ENCODE data around the gene UNC50. TPM values are rescaled to one million over a fixed set of nuclear protein-coding genes. Genes with fewer than 3 reads are reported as not detected.

UNC50 gene
- total and polyA plus RNA-seq, 3 experiments from 2014 or later = 41.8 to 53.1 (median 42.4) TPM

- no peak overlapping the region for H3K27ac ChIP-seq (ENCODE audit: low read depth, low read length)
- Mint-ChIP-seq H3K4me1 (peaks cover 46 to 50% (median 47%) of the 10 kb centered on the region in 3 donors), H3K9me3 (no peaks in the 10 kb centered on the region), H3K4me3 (peak overlapping the region in 2 of 7 donors; percentile 28 to 94), H3K36me3 (peaks cover 0 to 56% (median 0%) of the 10 kb centered on the region in 3 donors), H3K27me3 (no peaks in the 10 kb centered on the region), H3K27ac (peak overlapping the region; percentile 59 to 96 (median 94))
- no peaks in the 10 kb centered on the region for H3K27me3 ChIP-seq (ENCODE audit: insufficient read depth, low read length, poor library complexity, severe bottlenecking)
- H3K4me1 ChIP-seq (ENCODE audit: insufficient read depth, low read length) = peaks cover 30% of the 10 kb centered on the region
- H3K9me3 ChIP-seq (ENCODE audit: low read length) = no peaks in the 10 kb centered on the region
- CTCF ChIA-PET = no interaction called here
- POLR2A ChIA-PET = interaction anchor here (0.5 to 0.9 kb wide), 2 partner anchors 124 to 537 kb away, joined by 3 to 4 read pairs; no protein-coding TSS in a partner anchor
- no peak overlapping the region for H3K4me3 ChIP-seq (ENCODE audit: low read length)
- no peak for DNase-seq
- peaks cover 7% of the 10 kb centered on the region for H3K36me3 ChIP-seq (ENCODE audit: insufficient read depth, low read length)
Measured at GRCh38 chr2:98605076-98605475, 3.3 kb upstream of the UNC50 start.

GRCh38 chr2:98606431-98606830 is 2.0 kb upstream of the UNC50 start:
- Histone ChIP-seq H3K36me3 (ENCODE audit: insufficient read depth, low read length) (peaks cover 4% of the 10 kb centered on the region), H3K27ac (ENCODE audit: low read depth, low read length) (no peak overlapping the region), H3K27me3 (ENCODE audit: insufficient read depth, low read length, poor library complexity, severe bottlenecking) (no peaks in the 10 kb centered on the region), H3K4me1 (ENCODE audit: insufficient read depth, low read length) (peaks cover 43% of the 10 kb centered on the region), H3K4me3 (ENCODE audit: low read length) (no peak overlapping the region), H3K9me3 (ENCODE audit: low read length) (no peaks in the 10 kb centered on the region)
- no peak for DNase-seq
- H3K4me3 Mint-ChIP-seq = peak overlapping the region; percentile 1 to 94 (median 87)
- peaks cover 59 to 64% (median 60%) of the 10 kb centered on the region in 3 donors for H3K4me1 Mint-ChIP-seq
- ChIA-PET CTCF (interaction anchor here (1.7 kb wide), 1 partner anchor 231 kb away, joined by 4 read pairs; no protein-coding TSS in a partner anchor), POLR2A (interaction anchor here (1.2 kb wide), 1 partner anchor 160 kb away, joined by 3 read pairs; no protein-coding TSS in a partner anchor)
- peaks cover 0 to 55% (median 4%) of the 10 kb centered on the region in 3 donors for H3K36me3 Mint-ChIP-seq
- H3K9me3 Mint-ChIP-seq = no peaks in the 10 kb centered on the region
- no peaks in the 10 kb centered on the region for H3K27me3 Mint-ChIP-seq
- peak overlapping the region; percentile 89 to 98 (median 94) for H3K27ac Mint-ChIP-seq

GRCh38 chr2:98607104-98607503 is 1.3 kb upstream of the UNC50 start:
- CTCF ChIA-PET = interaction anchor here (1.7 kb wide), 1 partner anchor 231 kb away, joined by 4 read pairs; no protein-coding TSS in a partner anchor
- no peaks in the 10 kb centered on the region for H3K9me3 ChIP-seq (ENCODE audit: low read length)
- Mint-ChIP-seq H3K4me1 (peaks cover 62 to 70% (median 67%) of the 10 kb centered on the region in 3 donors), H3K36me3 (peaks cover 0 to 54% (median 4%) of the 10 kb centered on the region in 3 donors), H3K9me3 (no peaks in the 10 kb centered on the region), H3K27ac (peak overlapping the region; percentile 89 to 98 (median 94)), H3K27me3 (no peaks in the 10 kb centered on the region), H3K4me3 (peak overlapping the region; percentile 87 to 97 (median 91))
- H3K27ac ChIP-seq (ENCODE audit: low read depth, low read length) = no peak overlapping the region
- POLR2A ChIA-PET = interaction anchor here (1.2 kb wide), 1 partner anchor 161 kb away, joined by 3 read pairs; no protein-coding TSS in a partner anchor
- H3K27me3 ChIP-seq (ENCODE audit: insufficient read depth, low read length, poor library complexity, severe bottlenecking) = no peaks in the 10 kb centered on the region
- no peaks in the 10 kb centered on the region for H3K36me3 ChIP-seq (ENCODE audit: insufficient read depth, low read length)
- H3K4me3 ChIP-seq (ENCODE audit: low read length) = peak overlapping the region; percentile 93
- no peak for DNase-seq
- H3K4me1 ChIP-seq (ENCODE audit: insufficient read depth, low read length) = peaks cover 46% of the 10 kb centered on the region

GRCh38 chr2:98607741-98608115 is 661 bp upstream of the UNC50 start:
- Mint-ChIP-seq H3K27me3 (no peaks in the 10 kb centered on the region), H3K27ac (peak overlapping the region; percentile 89 to 98 (median 94)), H3K4me3 (peak overlapping the region; percentile 87 to 97 (median 91)), H3K4me1 (peaks cover 62 to 71% (median 68%) of the 10 kb centered on the region in 3 donors), H3K36me3 (peaks cover 0 to 54% (median 4%) of the 10 kb centered on the region in 3 donors), H3K9me3 (no peaks in the 10 kb centered on the region)
- Histone ChIP-seq H3K27me3 (ENCODE audit: insufficient read depth, low read length, poor library complexity, severe bottlenecking) (no peaks in the 10 kb centered on the region), H3K4me3 (ENCODE audit: low read length) (peak overlapping the region; percentile 93), H3K27ac (ENCODE audit: low read depth, low read length) (peak overlapping the region; percentile 94), H3K4me1 (ENCODE audit: insufficient read depth, low read length) (peaks cover 46% of the 10 kb centered on the region), H3K36me3 (ENCODE audit: insufficient read depth, low read length) (peaks cover 3% of the 10 kb centered on the region), H3K9me3 (ENCODE audit: low read length) (no peaks in the 10 kb centered on the region)
- ChIA-PET POLR2A (interaction anchor here (1.3 kb wide), 1 partner anchor 194 kb away, joined by 3 read pairs; no protein-coding TSS in a partner anchor), CTCF (no interaction called here)
- DNase-seq = no peak

- Histone ChIP-seq H3K4me1 (ENCODE audit: insufficient read depth, low read length) (peaks cover 46% of the 10 kb centered on the region), H3K36me3 (ENCODE audit: insufficient read depth, low read length) (peaks cover 6% of the 10 kb centered on the region), H3K27ac (ENCODE audit: low read depth, low read length) (peak overlapping the region; percentile 94), H3K4me3 (ENCODE audit: low read length) (peak overlapping the region; percentile 93), H3K27me3 (ENCODE audit: insufficient read depth, low read length, poor library complexity, severe bottlenecking) (no peaks in the 10 kb centered on the region), H3K9me3 (ENCODE audit: low read length) (no peaks in the 10 kb centered on the region)
- H3K36me3 Mint-ChIP-seq = peaks cover 0 to 58% (median 15%) of the 10 kb centered on the region in 3 donors
- peaks cover 72 to 80% (median 79%) of the 10 kb centered on the region in 3 donors for H3K4me1 Mint-ChIP-seq
- no peaks in the 10 kb centered on the region for H3K27me3 Mint-ChIP-seq
- H3K4me3 Mint-ChIP-seq = peak overlapping the region; percentile 87 to 97 (median 91)
- no peaks in the 10 kb centered on the region for H3K9me3 Mint-ChIP-seq
- DNase-seq = no peak
- ChIA-PET POLR2A (interaction anchor here (0.8 to 1.3 kb wide), 4 partner anchors 9 to 546 kb away, joined by 3 to 12 read pairs (median 3); partner anchors contain the start of genes LIPT1 and TSGA10), CTCF (interaction anchor here (0.6 to 0.9 kb wide), 3 partner anchors 14 to 122 kb away, joined by 3 read pairs; partner anchors contain the start of gene MGAT4A)
- peak overlapping the region; percentile 89 to 98 (median 94) for H3K27ac Mint-ChIP-seq
Measured at GRCh38 chr2:98608962-98609604, 694 bp downstream of the UNC50 start.

- peaks cover 14% of the 10 kb centered on the region for H3K36me3 ChIP-seq (ENCODE audit: insufficient read depth, low read length)
- Mint-ChIP-seq H3K27ac (peak overlapping the region; percentile 51 to 96 (median 82)), H3K4me3 (peak overlapping the region in 1 of 7 donors; percentile 24), H3K27me3 (no peaks in the 10 kb centered on the region), H3K4me1 (peaks cover 66 to 81% (median 76%) of the 10 kb centered on the region in 3 donors), H3K9me3 (no peaks in the 10 kb centered on the region), H3K36me3 (peaks cover 3 to 82% (median 34%) of the 10 kb centered on the region in 3 donors)
- peaks cover 25% of the 10 kb centered on the region for H3K4me1 ChIP-seq (ENCODE audit: insufficient read depth, low read length)
- H3K27me3 ChIP-seq (ENCODE audit: insufficient read depth, low read length, poor library complexity, severe bottlenecking) = no peaks in the 10 kb centered on the region
- ChIA-PET POLR2A (no interaction called here), CTCF (no interaction called here)
- no peak for DNase-seq
- no peaks in the 10 kb centered on the region for H3K9me3 ChIP-seq (ENCODE audit: low read length)
- H3K27ac ChIP-seq (ENCODE audit: low read depth, low read length) = no peak overlapping the region
- no peak overlapping the region for H3K4me3 ChIP-seq (ENCODE audit: low read length)
Measured at GRCh38 chr2:98614024-98614739, 5.8 kb downstream of the UNC50 start.

GRCh38 chr2:98615481-98615880 is 7.1 kb downstream of the UNC50 start:
- Histone ChIP-seq H3K27ac (ENCODE audit: low read depth, low read length) (no peak overlapping the region), H3K36me3 (ENCODE audit: insufficient read depth, low read length) (peaks cover 20% of the 10 kb centered on the region), H3K4me3 (ENCODE audit: low read length) (no peak overlapping the region), H3K27me3 (ENCODE audit: insufficient read depth, low read length, poor library complexity, severe bottlenecking) (no peaks in the 10 kb centered on the region), H3K4me1 (ENCODE audit: insufficient read depth, low read length) (peaks cover 12% of the 10 kb centered on the region), H3K9me3 (ENCODE audit: low read length) (no peaks in the 10 kb centered on the region)
- H3K36me3 Mint-ChIP-seq = peaks cover 3 to 87% (median 34%) of the 10 kb centered on the region in 3 donors
- peak overlapping the region in 3 of 7 donors; percentile 1 to 37 (median 28) for H3K4me3 Mint-ChIP-seq
- no peak for DNase-seq
- peaks cover 59 to 72% (median 72%) of the 10 kb centered on the region in 3 donors for H3K4me1 Mint-ChIP-seq
- H3K27ac Mint-ChIP-seq = peak overlapping the region; percentile 18 to 96 (median 82)
- ChIA-PET CTCF (no interaction called here), POLR2A (no interaction called here)
- H3K27me3 Mint-ChIP-seq = no peaks in the 10 kb centered on the region
- no peaks in the 10 kb centered on the region for H3K9me3 Mint-ChIP-seq

Data from CD8-positive, alpha-beta memory T cell (primary cell).